CD14-positive monocyte (primary cell): Measurements from ENCODE around the gene PITHD1. TPM values are rescaled to one million over a fixed set of nuclear protein-coding genes. Genes with fewer than 3 reads are reported as not detected.

Experiments used
- DNase-seq, 3 donors: peaks; one replicate each; pipeline ENCODE4 v3.0.0-alpha.2; 2011 to 2022
- H2AFZ ChIP-seq: 2 replicates; pipeline ENCODE4 v1.6.0; 2012; ENCODE audit warnings: mild to moderate bottlenecking, low read depth, low read length, inconsistent platforms; ENCODE audit not compliant: insufficient read depth, poor library complexity, severe bottlenecking
- H3K27ac ChIP-seq, 2 donors: 1 replicate in 1 of 2; 2 replicates in 1 of 2; pipeline ENCODE4 v1.5.1; 2012 to 2013; ENCODE audit warnings: low read length in 2 of 2, control low read depth in 1 of 2, inconsistent platforms in 1 of 2, low read depth in 1 of 2, mild to moderate bottlenecking in 1 of 2
- H3K27me3 ChIP-seq, 2 donors: one replicate each; pipeline versions ENCODE4 v1.6.0 to v1.6.1; 2011 to 2013; ENCODE audit warnings: low read length in 2 of 2; ENCODE audit not compliant: control insufficient read depth in 2 of 2, insufficient read depth in 2 of 2
- H3K36me3 ChIP-seq, 2 donors: replicated peaks in 1 of 2; 1 replicate in 1 of 2; 2 replicates in 1 of 2; pipeline versions ENCODE4 v1.5.1 to v1.6.1; 2012 to 2013; ENCODE audit warnings: low read length in 2 of 2, control low read depth in 1 of 2, inconsistent platforms in 1 of 2, mild to moderate bottlenecking in 1 of 2; ENCODE audit not compliant: insufficient read depth in 2 of 2, control insufficient read depth in 1 of 2
- H3K4me1 ChIP-seq, 2 donors: 1 replicate in 1 of 2; 2 replicates in 1 of 2; pipeline versions ENCODE4 v1.5.1 to v1.6.1; 2012 to 2013; ENCODE audit warnings: low read length in 2 of 2, control low read depth in 1 of 2, inconsistent platforms in 1 of 2, mild to moderate bottlenecking in 1 of 2, moderate library complexity in 1 of 2; ENCODE audit not compliant: insufficient read depth in 2 of 2, control insufficient read depth in 1 of 2
- H3K4me2 ChIP-seq: replicated peaks from 2 replicates; pipeline ENCODE3; 2012; ENCODE audit warnings: low read length, moderate library complexity, mild to moderate bottlenecking; ENCODE audit not compliant: poor library complexity, severe bottlenecking; ENCODE audit errors: extremely low read depth
- H3K4me3 ChIP-seq, 3 experiments: fragments of 200-600 bp in 1 of 3; sonication (generic) in 1 of 3; replicated peaks in 1 of 3; 1 replicate in 2 of 3; 2 replicates in 1 of 3; pipeline ENCODE4 v1.5.1; 2011 to 2013; ENCODE audit warnings: low read length in 3 of 3, mild to moderate bottlenecking in 3 of 3, control low read depth in 2 of 3, low read depth in 2 of 3, inconsistent platforms in 1 of 3, moderate library complexity in 1 of 3
- H3K79me2 ChIP-seq: 2 replicates; pipeline ENCODE4 v1.6.0; 2012; ENCODE audit warnings: mild to moderate bottlenecking, control low read depth, inconsistent platforms, low read length, moderate library complexity; ENCODE audit not compliant: insufficient read depth
- H3K9ac ChIP-seq: 2 replicates; pipeline ENCODE4 v1.6.0; 2017; ENCODE audit warnings: low read length, mild to moderate bottlenecking; ENCODE audit not compliant: insufficient read depth, poor library complexity, severe bottlenecking
- H3K9me3 ChIP-seq, 2 donors: replicated peaks in 1 of 2; 1 replicate in 1 of 2; 2 replicates in 1 of 2; pipeline versions ENCODE4 v1.5.1 to v1.6.1; 2012 to 2013; ENCODE audit warnings: low read length in 2 of 2, control low read depth in 1 of 2; ENCODE audit not compliant: control insufficient read depth in 1 of 2, insufficient read depth in 1 of 2
- H4K20me1 ChIP-seq: 2 replicates; pipeline ENCODE4 v1.6.0; 2012; ENCODE audit warnings: mild to moderate bottlenecking, low read length, control low read depth, moderate library complexity; ENCODE audit not compliant: insufficient read depth
- H3K27ac Mint-ChIP-seq, 7 donors: one replicate each; pipeline ENCODE4 v1.8.0; 2020; ENCODE audit warnings: mild to moderate bottlenecking in 7 of 7, mixed read lengths in 7 of 7, moderate library complexity in 6 of 7, inconsistent platforms in 2 of 7
- H3K27me3 Mint-ChIP-seq, 3 donors: one replicate each; pipeline ENCODE4 v1.8.0; 2021 to 2022; ENCODE audit warnings: low read depth in 3 of 3, mild to moderate bottlenecking in 3 of 3, mixed read lengths in 3 of 3, moderate library complexity in 3 of 3, inconsistent platforms in 1 of 3
- H3K36me3 Mint-ChIP-seq, 2 donors: one replicate each; pipeline ENCODE4 v1.8.0; 2020; ENCODE audit warnings: mixed read lengths in 2 of 2, inconsistent platforms in 1 of 2, mild to moderate bottlenecking in 1 of 2
- H3K4me1 Mint-ChIP-seq: one replicate; pipeline ENCODE4 v1.8.0; 2020; ENCODE audit warnings: mild to moderate bottlenecking, mixed read lengths
- H3K4me3 Mint-ChIP-seq, 2 donors: one replicate each; pipeline ENCODE4 v1.8.0; 2020; ENCODE audit warnings: mild to moderate bottlenecking in 2 of 2, mixed read lengths in 2 of 2, moderate library complexity in 1 of 2
- H3K9me3 Mint-ChIP-seq, 7 donors: one replicate each; pipeline ENCODE4 v1.8.0; 2020 to 2022; ENCODE audit warnings: mixed read lengths in 7 of 7, mild to moderate bottlenecking in 6 of 7, moderate library complexity in 6 of 7, inconsistent platforms in 2 of 7
- WGBS: methylation state at CpG from one replicate; pipeline ENCODE4 v1.1.5; 2013; ENCODE audit warnings: missing lambda C conversion rate; ENCODE audit not compliant: insufficient coverage; 5-methylcytosine and 5-hydroxymethylcytosine counted together
- intact Hi-C, 2 donors: fragments of 100-400 bp; cut with micrococcal nuclease; formaldehyde crosslinking; loops; one replicate each; pipeline versions ENCODE4 v1.15.0 to v1.15.1; 2023
- polyA plus RNA-seq, 3 donors: library from polyadenylated mRNA; depleted of rRNA in 1 of 3; unstranded in 2 of 3; stranded (reverse) in 1 of 3; fragments of 300-500 nt in 2 of 3; fragments of >200 nt in 1 of 3; fragmentation: Illumina TruSeq in 2 of 3; gene quantifications; 1 replicate in 2 of 3; 2 replicates in 1 of 3; pipeline ENCODE4 v1.2.3, GENCODE V29; 2012 to 2021
- TF ChIP-seq, protein P1 (sequence below): fragments of 200-600 bp; IDR thresholded peaks from one replicate; pipeline ENCODE4 v1.8.0; 2022; ENCODE audit warnings: antibody characterized with exemption, mild to moderate bottlenecking

PITHD1 gene
- polyA plus RNA-seq, 3 donors: 20.8 to 40.8 (median 29.9) TPM

DNA sequence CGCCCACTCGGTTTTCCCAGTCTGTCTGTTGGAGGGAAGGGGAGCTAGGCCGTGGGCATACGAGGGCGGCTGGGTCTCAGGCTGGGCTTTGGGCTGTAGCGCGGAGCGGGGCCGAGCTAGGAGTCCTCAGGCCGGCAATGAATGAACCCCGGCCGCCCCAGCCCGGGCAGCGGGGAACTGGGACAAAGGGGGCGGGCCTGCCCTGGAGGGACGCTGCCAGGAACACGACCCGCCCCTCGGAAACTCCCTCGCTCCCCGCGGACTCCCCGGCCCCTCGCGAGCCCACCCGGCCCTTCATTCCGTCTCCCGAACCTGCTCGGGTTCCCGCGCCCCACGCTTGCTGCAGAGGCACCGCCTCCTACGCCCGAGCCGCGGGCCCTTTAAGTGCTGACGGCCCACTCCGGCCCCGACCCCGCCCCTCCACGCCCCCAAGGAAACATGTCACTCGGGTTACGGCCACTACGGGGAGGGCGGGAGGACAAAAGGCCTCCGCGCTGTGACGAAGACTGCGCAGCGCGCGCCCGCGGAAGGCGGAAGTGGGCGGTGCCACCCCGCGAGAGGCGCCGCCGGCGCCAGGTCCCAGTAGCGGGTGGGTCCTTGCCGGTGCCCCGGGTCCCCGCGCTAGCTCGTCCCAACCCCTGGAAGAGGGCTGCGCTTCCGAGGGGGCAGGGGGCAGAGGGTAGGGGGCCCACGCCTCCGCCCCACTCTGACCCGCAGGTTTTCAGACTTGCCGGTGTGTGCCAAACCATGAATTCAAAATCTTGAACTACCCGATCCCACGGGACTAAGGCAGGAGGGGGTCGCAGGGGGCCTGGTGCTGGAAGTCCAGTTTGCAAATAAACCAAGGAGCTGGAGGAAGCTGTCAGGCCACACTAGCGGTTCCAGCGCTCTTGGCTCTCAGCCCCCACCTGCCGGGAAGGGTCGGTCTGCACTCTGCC, 22.5 kb downstream of the PITHD1 start, which contains the start of gene GALE:
TSS of gene GALE (minus strand) at position 355 of the 938 bp plus-strand sequence. CDS start 1,747 bp downstream, outside the sequence.
- Histone ChIP-seq H2AFZ (peak within 1 kb of the TSS; percentile 87), H3K36me3 (peaks cover 17 to 57% of the 10 kb centered on the region in 2 donors), H3K9me3 (no peaks in the 10 kb centered on the region), H3K79me2 (peaks cover 5% of the 10 kb centered on the region), H3K4me1 (peaks cover 43 to 52% of the 10 kb centered on the region in 2 donors), H4K20me1 (no peaks in the 10 kb centered on the region), H3K27me3 (no peaks in the 10 kb centered on the region), H3K27ac (peak within 1 kb of the TSS; percentile 67 to 97), H3K9ac (peak within 1 kb of the TSS; percentile 94), H3K4me3 (peak within 1 kb of the TSS; percentile 62 to 88 (median 85)), H3K4me2 (peak within 1 kb of the TSS; percentile 98)
- Mint-ChIP-seq H3K9me3 (no peaks in the 10 kb centered on the region), H3K4me3 (peak within 1 kb of the TSS; percentile 89 to 95), H3K4me1 (peaks cover 48% of the 10 kb centered on the region), H3K27ac (peak within 1 kb of the TSS; percentile 91 to 97 (median 93)), H3K36me3 (peaks cover 43 to 59% of the 10 kb centered on the region in 2 donors), H3K27me3 (peaks cover 0 to 3% (median 3%) of the 10 kb centered on the region in 3 donors)
- DNase-seq: peak; percentile 92 to 97 (median 95)
- WGBS: under 1% methylated on average over 74 of the region's 82 CpGs
- intact Hi-C loops: loop anchor here (2.0 to 10.0 kb wide), 2 partner anchors 22 to 114 kb away; partner anchors contain the start of genes CNR2 (in 1 of the 2) and PITHD1 (in 1 of the 2)
- TF ChIP-seq, protein P1, sequence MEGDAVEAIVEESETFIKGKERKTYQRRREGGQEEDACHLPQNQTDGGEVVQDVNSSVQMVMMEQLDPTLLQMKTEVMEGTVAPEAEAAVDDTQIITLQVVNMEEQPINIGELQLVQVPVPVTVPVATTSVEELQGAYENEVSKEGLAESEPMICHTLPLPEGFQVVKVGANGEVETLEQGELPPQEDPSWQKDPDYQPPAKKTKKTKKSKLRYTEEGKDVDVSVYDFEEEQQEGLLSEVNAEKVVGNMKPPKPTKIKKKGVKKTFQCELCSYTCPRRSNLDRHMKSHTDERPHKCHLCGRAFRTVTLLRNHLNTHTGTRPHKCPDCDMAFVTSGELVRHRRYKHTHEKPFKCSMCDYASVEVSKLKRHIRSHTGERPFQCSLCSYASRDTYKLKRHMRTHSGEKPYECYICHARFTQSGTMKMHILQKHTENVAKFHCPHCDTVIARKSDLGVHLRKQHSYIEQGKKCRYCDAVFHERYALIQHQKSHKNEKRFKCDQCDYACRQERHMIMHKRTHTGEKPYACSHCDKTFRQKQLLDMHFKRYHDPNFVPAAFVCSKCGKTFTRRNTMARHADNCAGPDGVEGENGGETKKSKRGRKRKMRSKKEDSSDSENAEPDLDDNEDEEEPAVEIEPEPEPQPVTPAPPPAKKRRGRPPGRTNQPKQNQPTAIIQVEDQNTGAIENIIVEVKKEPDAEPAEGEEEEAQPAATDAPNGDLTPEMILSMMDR: no peak

DNA sequence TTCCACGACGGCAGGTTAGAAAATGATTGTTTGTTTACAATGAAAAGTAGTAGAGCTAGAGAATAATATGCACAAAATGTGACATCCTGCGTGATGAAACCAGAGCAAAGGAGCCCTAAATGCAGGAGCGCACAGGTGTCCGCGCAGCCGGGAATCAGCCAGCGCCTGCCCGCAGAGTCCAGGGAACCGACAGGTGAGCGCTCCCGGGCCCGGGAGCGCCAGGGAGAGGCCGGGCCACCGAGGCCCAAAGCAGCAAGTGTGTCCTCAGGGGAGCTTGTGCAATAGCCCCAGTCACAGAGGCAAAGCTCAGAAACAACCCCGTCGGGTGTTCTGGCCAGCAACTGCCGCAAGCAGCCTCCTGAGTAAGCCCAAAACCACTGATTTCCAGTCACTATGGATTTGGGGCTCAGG, 23.1 kb downstream of the PITHD1 start:
- Histone ChIP-seq H4K20me1 (no peaks in the 10 kb centered on the region), H2AFZ (peak overlapping the region; percentile 87), H3K4me2 (peak overlapping the region; percentile 98), H3K9ac (peak overlapping the region; percentile 94), H3K4me3 (peak overlapping the region; percentile 62 to 88 (median 85)), H3K79me2 (peaks cover 5% of the 10 kb centered on the region), H3K27ac (peak overlapping the region; percentile 67 to 97), H3K36me3 (peaks cover 16 to 51% of the 10 kb centered on the region in 2 donors), H3K9me3 (no peaks in the 10 kb centered on the region), H3K27me3 (no peaks in the 10 kb centered on the region), H3K4me1 (peaks cover 46 to 56% of the 10 kb centered on the region in 2 donors)
- Mint-ChIP-seq H3K9me3 (no peaks in the 10 kb centered on the region), H3K4me3 (peak overlapping the region; percentile 87 to 89), H3K27me3 (peaks cover 0 to 3% (median 3%) of the 10 kb centered on the region in 3 donors), H3K36me3 (peaks cover 47 to 61% of the 10 kb centered on the region in 2 donors), H3K4me1 (peaks cover 51% of the 10 kb centered on the region), H3K27ac (peak overlapping the region; percentile 91 to 97 (median 92))
- intact Hi-C loops: loop anchor here (2.0 to 10.0 kb wide), 2 partner anchors 23 to 113 kb away; partner anchors contain the start of genes CNR2 (in 1 of the 2) and PITHD1 (in 1 of the 2)
- 31% methylated on average over 19 of the region's 19 CpGs for WGBS
- TF ChIP-seq, protein P1: no peak
- peak in 2 of 3 donors; percentile 43 to 59 for DNase-seq
